Measurements from ENCODE around the gene PTN. TPM values are rescaled to one million over a fixed set of nuclear protein-coding genes. Genes with fewer than 3 reads are reported as not detected.

PTN gene
- total RNA-seq, 1 donor from 2014 or later, result 207 TPM

DNA sequence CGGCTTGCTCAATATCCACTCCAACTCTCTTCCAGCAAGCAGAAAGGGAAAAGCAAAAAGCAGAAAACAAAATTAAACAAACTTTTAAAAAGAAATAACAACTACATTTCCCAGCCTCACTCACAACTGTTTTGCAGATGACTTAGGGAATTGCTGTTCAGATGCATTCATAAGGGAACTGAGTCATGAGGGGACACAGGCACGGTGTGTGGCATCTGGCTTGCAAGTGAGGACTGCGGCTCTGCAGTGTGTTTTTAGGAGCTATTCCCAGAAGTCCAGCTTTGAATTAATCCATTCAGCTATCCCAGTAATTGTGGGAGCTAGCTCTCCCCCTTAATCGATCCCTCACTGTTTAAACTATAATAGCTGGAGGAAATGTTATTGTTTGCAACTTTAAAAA is 30.3 kb downstream of the PTN start:
- no peak overlapping the region for H3K4me2 ChIP-seq
- no peaks in the 10 kb centered on the region for H3K27me3 ChIP-seq
- H3K4me3 ChIP-seq, result no peak overlapping the region
- no peaks in the 10 kb centered on the region for H4K20me1 ChIP-seq (ENCODE audit: low read depth)
- Mint-ChIP-seq H3K27ac (no peak overlapping the region), H3K36me3 (peaks cover 84% of the 10 kb centered on the region), H3K4me1 (peaks cover 15% of the 10 kb centered on the region), H3K4me3 (no peak overlapping the region), H3K9me3 (peaks cover 85% of the 10 kb centered on the region), H3K27me3 (ENCODE audit: insufficient read depth, low read depth) (peaks cover 5% of the 10 kb centered on the region)
- no peak overlapping the region for H2AFZ ChIP-seq (replicated peaks)
- no peaks in the 10 kb centered on the region for H3K79me2 ChIP-seq (ENCODE audit: low read depth)
- H3K36me3 ChIP-seq, result no peaks in the 10 kb centered on the region
- no peaks in the 10 kb centered on the region for H3K9me3 ChIP-seq (ENCODE audit: low read depth)
- H3F3A ChIP-seq (ENCODE audit: low read depth), result no peaks in the 10 kb centered on the region
- no peak for DNase-seq (ENCODE audit: low spot score)
- TF ChIP-seq CTCF (IDR thresholded peaks at IDR 0.05), result no peak
- no peak for TF ChIP-seq EZH2phosphoT487 (IDR thresholded peaks at IDR 0.05)
- no peak for TF ChIP-seq EZH2 (IDR thresholded peaks at IDR 0.05)
- no peak overlapping the region for H3K9ac ChIP-seq
- H3K27ac ChIP-seq, result no peak overlapping the region
- no peaks in the 10 kb centered on the region for H3K4me1 ChIP-seq

DNA sequence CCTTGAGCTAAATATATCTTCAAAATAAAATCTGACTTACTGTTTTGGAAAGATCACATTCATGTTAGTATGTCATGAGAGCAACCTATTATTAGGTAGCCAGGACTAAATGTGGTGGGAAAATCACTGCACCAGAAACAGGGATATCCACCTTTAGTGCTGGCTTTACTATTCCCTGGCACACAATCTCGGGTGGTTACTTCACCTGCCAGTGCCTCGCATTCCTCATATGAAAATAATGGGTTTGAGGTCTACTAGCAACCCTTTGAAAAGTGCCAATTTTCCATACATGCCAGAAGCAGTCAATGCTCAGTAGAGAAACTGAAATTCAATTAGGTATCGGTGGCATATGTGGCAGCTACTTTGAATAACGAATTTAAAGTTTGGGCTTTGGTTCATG is 36.8 kb downstream of the PTN start:
- no peak overlapping the region for H3K27ac ChIP-seq
- H3K36me3 Mint-ChIP-seq, result peaks cover 42% of the 10 kb centered on the region
- H3K79me2 ChIP-seq (ENCODE audit: low read depth), result no peaks in the 10 kb centered on the region
- H3F3A ChIP-seq (ENCODE audit: low read depth), result no peaks in the 10 kb centered on the region
- no peaks in the 10 kb centered on the region for H3K9me3 ChIP-seq (ENCODE audit: low read depth)
- H3K27ac Mint-ChIP-seq, result peak overlapping the region; percentile 94
- no peaks in the 10 kb centered on the region for H3K27me3 ChIP-seq
- H4K20me1 ChIP-seq (ENCODE audit: low read depth), result no peaks in the 10 kb centered on the region
- no peak overlapping the region for H3K4me2 ChIP-seq
- TF ChIP-seq CTCF (IDR thresholded peaks at IDR 0.05), result no peak
- no peak for TF ChIP-seq EZH2phosphoT487 (IDR thresholded peaks at IDR 0.05)
- TF ChIP-seq EZH2 (IDR thresholded peaks at IDR 0.05), result no peak
- no peaks in the 10 kb centered on the region for H3K27me3 Mint-ChIP-seq (ENCODE audit: insufficient read depth, low read depth)
- peak overlapping the region; percentile 52 for H3K4me3 Mint-ChIP-seq
- H3K9ac ChIP-seq, result no peak overlapping the region
- H3K4me1 Mint-ChIP-seq, result peaks cover 64% of the 10 kb centered on the region
- no peaks in the 10 kb centered on the region for H3K36me3 ChIP-seq
- peaks cover 31% of the 10 kb centered on the region for H3K9me3 Mint-ChIP-seq
- peaks cover 28% of the 10 kb centered on the region for H3K4me1 ChIP-seq
- DNase-seq (ENCODE audit: low spot score), result no peak
- no peak overlapping the region for H2AFZ ChIP-seq (replicated peaks)
- no peak overlapping the region for H3K4me3 ChIP-seq

DNA sequence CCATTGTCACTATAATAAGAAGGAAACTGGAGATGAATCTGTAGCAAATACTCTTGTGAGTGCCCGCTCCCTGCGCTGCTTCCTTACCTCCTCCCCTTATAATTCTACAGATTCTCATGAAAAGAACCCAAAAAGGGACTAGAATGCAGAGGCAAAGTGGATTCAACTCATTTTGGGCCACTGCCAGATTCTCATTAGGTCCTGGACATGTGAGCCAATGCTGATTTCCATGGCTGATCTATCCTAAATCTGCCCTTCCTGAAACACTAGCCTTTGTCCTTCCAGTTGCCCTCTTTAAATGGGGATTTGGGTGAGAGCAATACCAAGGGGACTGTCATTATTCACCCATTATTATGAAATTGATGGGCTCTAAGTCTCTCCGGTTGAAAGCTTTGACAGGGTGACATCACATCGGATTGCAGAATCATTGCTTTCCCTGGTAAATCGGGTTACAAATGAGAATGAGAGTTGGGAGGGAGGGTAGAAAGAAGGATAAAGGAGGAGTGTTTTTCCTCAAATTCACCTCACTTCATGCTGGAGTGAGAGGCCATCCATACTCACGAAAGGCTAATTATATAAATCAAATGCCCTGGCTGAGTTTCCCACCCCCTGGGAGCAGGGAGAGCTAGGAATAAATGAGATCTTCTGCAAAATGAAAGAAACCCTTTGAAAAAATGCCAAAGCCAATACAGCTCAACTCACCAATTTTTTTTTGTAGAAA is 37.5 kb downstream of the PTN start:
- Mint-ChIP-seq H3K36me3 (peaks cover 40% of the 10 kb centered on the region), H3K27me3 (ENCODE audit: insufficient read depth, low read depth) (no peaks in the 10 kb centered on the region), H3K4me3 (peak overlapping the region; percentile 38), H3K4me1 (peaks cover 69% of the 10 kb centered on the region), H3K27ac (peak overlapping the region; percentile 94), H3K9me3 (peaks cover 27% of the 10 kb centered on the region)
- peak overlapping the region; percentile 19 for H3K4me2 ChIP-seq
- no peaks in the 10 kb centered on the region for H3K36me3 ChIP-seq
- H3K4me1 ChIP-seq, result peaks cover 28% of the 10 kb centered on the region
- H3F3A ChIP-seq (ENCODE audit: low read depth), result no peaks in the 10 kb centered on the region
- no peak for DNase-seq (ENCODE audit: low spot score)
- TF ChIP-seq EZH2phosphoT487 (IDR thresholded peaks at IDR 0.05), result no peak
- no peak for TF ChIP-seq CTCF (IDR thresholded peaks at IDR 0.05)
- no peak for TF ChIP-seq EZH2 (IDR thresholded peaks at IDR 0.05)
- H4K20me1 ChIP-seq (ENCODE audit: low read depth), result no peaks in the 10 kb centered on the region
- no peak overlapping the region for H3K27ac ChIP-seq
- H3K9me3 ChIP-seq (ENCODE audit: low read depth), result no peaks in the 10 kb centered on the region
- H3K27me3 ChIP-seq, result no peaks in the 10 kb centered on the region
- no peaks in the 10 kb centered on the region for H3K79me2 ChIP-seq (ENCODE audit: low read depth)
- H3K9ac ChIP-seq, result no peak overlapping the region
- no peak overlapping the region for H2AFZ ChIP-seq (replicated peaks)
- H3K4me3 ChIP-seq, result no peak overlapping the region
